Measurements from ENCODE around the gene ALG1L2.
"Not testable (repeated sequence)": the region's sequence is repeated elsewhere in the genome, so short reads cannot be mapped to it uniquely, and the experiment has no call there.

The ALG1L2 gene

DNA sequence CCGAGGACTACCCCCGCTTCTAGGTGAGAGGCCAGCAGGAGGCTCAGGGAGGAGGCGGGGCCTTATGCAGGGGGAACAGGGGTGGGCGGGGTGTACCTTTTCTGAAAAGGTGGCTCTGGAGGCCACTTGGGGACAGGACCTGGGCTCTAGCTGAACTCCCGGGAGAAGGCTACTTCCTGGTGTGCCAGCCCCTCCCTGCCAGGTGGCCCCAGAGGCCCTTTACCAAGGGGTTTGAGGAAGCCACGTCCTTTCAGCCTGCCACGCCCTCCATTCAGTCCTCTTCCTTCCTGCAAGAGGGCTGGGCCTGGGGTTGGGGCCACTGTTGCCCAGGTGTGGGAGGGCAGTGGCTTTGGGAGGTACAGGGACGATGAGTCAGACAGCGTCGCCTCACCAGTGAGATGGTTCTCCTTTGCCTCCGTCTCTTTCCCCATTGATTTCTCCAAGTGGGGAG is 12.9 kb downstream of the ALG1L2 start:
- DNase-seq: not testable (repeated sequence)

GRCh38 chr3:130095858-130096257 is 14.2 kb downstream of the ALG1L2 start:
- DNase-seq: not testable (repeated sequence)

GRCh38 chr3:130097096-130097495 is 15.5 kb downstream of the ALG1L2 start:
- not testable (repeated sequence) for DNase-seq

- not testable (repeated sequence) for DNase-seq
Measured at GRCh38 chr3:130097690-130098638, 16.3 kb downstream of the ALG1L2 start.

GRCh38 chr3:130098639-130099385 is 17.2 kb downstream of the ALG1L2 start:
- DNase-seq: not testable (repeated sequence)

GRCh38 chr3:130102545-130102944 is 20.9 kb downstream of the ALG1L2 start:
- not testable (repeated sequence) for DNase-seq

GRCh38 chr3:130104191-130104590 is 22.6 kb downstream of the ALG1L2 start:
- not testable (repeated sequence) for DNase-seq

DNA sequence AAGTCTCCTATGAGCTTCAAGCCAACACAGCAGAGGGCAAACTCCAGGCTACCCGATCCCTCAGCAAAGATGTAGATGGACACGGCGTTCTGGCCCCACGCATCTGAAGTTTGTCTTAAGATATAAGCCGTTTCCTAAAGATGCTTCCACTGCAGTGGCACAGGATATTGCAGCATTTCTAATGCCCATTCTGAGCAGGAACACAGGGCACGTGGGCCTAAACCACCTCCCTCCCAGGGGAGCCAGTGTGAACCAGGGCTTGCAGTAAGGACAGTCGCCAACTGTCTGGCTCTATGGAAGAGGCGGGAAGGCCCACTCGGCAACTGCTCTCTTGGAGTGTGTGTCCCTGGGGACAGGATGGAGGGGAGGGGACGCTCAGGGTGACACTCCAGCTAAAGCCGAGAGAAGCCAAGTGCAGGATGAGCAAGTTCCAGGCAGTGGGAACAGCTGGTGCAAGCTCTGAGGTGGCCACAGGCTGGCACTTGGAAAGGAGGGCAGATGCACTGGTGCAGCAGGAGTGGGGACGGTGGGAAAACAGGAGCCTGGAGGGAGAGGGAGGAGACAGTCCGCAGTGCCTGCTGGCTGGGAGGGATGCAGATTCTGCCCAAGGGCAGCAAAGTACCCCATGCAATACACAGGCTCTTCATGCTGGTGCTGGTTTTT is 25.8 kb downstream of the ALG1L2 start:
- DNase-seq: not testable (repeated sequence)

GRCh38 chr3:130108836-130109585 is 27.4 kb downstream of the ALG1L2 start:
- not testable (repeated sequence) for DNase-seq

DNA sequence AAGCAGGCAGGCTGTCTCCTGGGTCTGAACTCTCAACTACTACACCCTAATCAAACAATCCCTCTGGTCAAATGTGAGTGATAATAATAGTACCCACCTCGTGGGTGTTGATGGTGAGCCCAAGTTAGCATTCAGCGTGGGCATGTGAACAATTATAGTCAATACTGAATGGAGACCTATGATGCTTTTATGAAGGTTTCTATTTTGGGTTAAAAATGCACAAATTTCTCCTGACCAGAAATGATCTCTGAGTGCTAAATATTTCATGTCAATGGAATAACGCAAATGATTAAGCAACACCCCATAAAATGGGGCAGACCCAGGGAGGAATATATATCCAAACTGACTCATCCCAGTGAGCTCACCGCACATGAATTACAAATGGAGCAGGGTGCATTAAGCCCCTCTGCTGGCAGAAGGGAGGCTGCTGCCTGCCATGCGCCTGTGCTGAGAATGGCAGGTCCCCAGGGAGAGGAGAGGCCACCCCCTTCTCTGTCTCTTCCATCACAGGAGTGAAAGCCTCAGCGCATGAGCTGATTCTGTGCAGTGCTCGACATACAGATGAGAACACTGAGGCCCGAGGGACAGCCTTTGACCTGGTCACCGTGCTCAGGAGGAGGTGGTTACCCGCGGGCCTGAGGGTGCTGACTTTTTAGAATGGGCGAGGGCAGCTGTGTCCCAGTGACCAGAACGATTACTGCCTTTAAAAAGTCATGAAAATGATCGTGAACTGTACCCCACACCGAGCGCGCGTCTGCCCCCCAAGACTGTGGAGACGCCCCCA is 28.9 kb downstream of the ALG1L2 start:
- DNase-seq: not testable (repeated sequence)

- DNase-seq: peak; percentile 62
Measured at GRCh38 chr3:130111185-130111864, 29.7 kb downstream of the ALG1L2 start.

- DNase-seq: peak; percentile 34
Measured at GRCh38 chr3:130111865-130112747, 30.5 kb downstream of the ALG1L2 start.

DNA sequence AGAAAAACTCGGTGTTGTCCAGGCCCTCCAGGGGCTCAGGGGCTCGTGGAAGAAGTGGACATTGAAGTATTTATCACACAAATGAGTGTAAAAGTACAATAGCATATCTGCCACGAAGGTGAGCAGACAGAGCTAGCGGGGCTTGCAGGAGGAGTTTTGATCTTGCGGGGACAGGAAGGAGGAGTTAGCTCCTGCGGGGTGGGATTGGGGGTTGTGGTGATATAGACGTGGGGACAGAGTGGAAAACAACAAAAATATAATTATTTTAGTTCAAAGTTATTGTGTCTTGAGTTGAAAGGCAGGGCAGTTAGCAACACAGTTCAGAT is 31.1 kb downstream of the ALG1L2 start:
- DNase-seq: not testable (repeated sequence)

GRCh38 chr3:130115400-130115799 is 33.8 kb downstream of the ALG1L2 start:
- DNase-seq: not testable (repeated sequence)

DNA sequence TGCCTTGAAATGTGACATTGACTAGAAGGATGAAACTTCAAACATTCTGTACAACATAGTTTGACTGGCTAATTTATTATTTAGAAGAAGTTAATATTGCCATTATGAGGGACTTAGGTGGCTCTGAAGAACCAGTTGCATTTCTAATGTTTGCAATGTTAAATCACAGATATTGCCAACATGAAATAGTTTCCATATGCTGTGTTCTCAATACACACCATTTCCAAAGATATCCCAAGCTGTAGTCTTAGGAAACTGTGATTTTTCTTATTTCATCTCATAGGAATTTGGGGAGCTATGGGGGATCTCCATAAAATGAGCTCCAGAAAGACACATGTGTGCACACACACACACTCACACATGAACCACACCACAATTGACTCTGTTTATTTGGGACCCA is 36.3 kb downstream of the ALG1L2 start:
- no peak for DNase-seq

DNA sequence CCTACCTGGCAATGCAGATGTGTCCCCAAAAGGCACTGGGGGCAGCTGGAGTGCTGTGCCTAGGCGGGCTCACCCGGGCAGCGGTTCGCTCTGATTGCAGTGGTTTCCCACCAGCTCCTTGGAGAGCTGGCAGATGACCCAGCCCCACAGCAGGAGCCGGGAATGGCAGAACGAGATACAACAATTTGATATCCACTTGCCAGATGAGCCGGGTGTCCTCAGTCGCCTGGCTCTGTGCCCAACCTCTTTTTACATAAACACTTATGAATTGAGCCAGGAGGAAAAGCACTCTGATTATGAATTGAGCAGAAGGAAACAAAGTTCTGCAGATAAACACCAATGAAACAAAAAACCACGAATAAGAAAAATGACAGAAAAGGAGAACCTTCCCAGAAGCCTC is 38.2 kb downstream of the ALG1L2 start:
- peak; percentile 15 for DNase-seq

- DNase-seq: not testable (repeated sequence)
Measured at GRCh38 chr3:130120291-130120690, 38.7 kb downstream of the ALG1L2 start.

GRCh38 chr3:130122891-130123775 is 41.5 kb downstream of the ALG1L2 start:
- DNase-seq: not testable (repeated sequence)

GRCh38 chr3:130125406-130125805 is 43.8 kb downstream of the ALG1L2 start:
- not testable (repeated sequence) for DNase-seq
